ENCODE results near the gene KNSTRN. TPM values are rescaled to one million over a fixed set of nuclear protein-coding genes. Genes with fewer than 3 reads are reported as not detected.

KNSTRN gene
- total and polyA plus RNA-seq, 2 of the 8 experiments (the other 6 are each of a cell fraction or from before 2014, with no cell fraction given), result 25.1 to 79.4 TPM

DNA sequence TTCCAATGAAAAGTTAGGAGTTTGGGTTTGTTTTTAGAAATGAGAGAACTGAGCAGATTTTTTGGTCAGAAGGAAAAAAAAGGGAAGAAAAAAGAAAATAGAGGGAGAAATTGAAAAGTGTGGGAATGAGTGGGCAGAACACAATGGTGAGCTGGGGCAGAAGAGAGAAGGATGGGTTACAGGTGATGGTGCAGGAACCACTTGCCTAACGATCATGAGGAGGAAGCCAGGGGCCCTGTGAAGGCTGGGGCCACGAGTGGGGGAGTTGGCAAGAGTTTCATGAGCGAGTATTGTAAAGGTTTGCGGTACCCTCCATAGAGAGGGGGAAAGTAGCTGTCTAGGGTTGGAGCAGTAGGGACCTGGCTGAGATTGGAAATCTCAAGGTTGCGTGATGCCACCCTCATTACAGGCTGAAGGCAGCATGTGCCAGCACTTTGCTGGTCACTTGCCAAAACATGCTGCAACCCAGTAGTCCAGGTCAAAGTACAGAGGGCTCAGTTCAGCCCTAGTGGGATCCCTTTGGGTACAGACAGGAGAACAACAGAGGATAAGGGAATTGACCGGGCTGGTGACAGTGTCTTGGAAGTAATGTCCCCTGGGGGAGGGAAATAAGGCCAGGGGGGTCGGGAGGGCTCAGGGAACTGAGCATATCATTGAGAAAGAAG lies 29.7 kb downstream of the KNSTRN start:
- TF ChIP-seq USF2 (IDR thresholded peaks at IDR 0.05; ENCODE audit: low read length) (no peak), RXRA (IDR thresholded peaks at IDR 0.05; ENCODE audit: insufficient read depth, low read depth, low read length) (no peak), JUN (IDR thresholded peaks at IDR 0.05; ENCODE audit: low read depth, low read length) (no peak)
- CTCF ChIA-PET (ENCODE audit: partially characterized antibody), result interaction anchor here (4.3 to 16.2 kb wide), 3 partner anchors 9 to 72 kb away, joined by 17 to 184 read pairs (median 27); partner anchors contain the start of gene CCDC9B
- H2BK12ac ChIP-seq (ENCODE audit: low read depth, low read length), result no peak overlapping the region
- H3K36me3 ChIP-seq (ENCODE audit: control insufficient read depth in 2 of 4, insufficient read depth in 4 of 4, low read length in 3 of 4), result peaks cover 40 to 87% (median 75%) of the 10 kb centered on the region in 4 experiments
- H3K4me3 ChIP-seq (ENCODE audit: extremely low read depth in 1 of 4, insufficient read depth in 2 of 4, low read depth in 3 of 4, low read length in 4 of 4), result no peak overlapping the region
- H2AFZ ChIP-seq (ENCODE audit: low read length), result no peak overlapping the region
- H4K20me1 ChIP-seq (replicated peaks in 1 of 2; ENCODE audit: control insufficient read depth in 1 of 2, insufficient read depth in 2 of 2, low read length in 2 of 2), result peaks cover 0 to 10% of the 10 kb centered on the region in 2 experiments
- H3K56ac ChIP-seq (replicated peaks; ENCODE audit: insufficient read length, low read depth, low read length), result no peak overlapping the region
- no peak overlapping the region for H2AK5ac ChIP-seq (ENCODE audit: low read depth, low read length)
- DNase-seq (ENCODE audit: low read depth in 1 of 2, low spot score in 2 of 2) (no peak), FAIRE-seq (no peak)
- H3K9ac ChIP-seq (replicated peaks in 1 of 4; ENCODE audit: extremely low read depth in 1 of 4, low read depth in 3 of 4, low read length in 3 of 4), result no peak overlapping the region
- no peak overlapping the region for H3K14ac ChIP-seq (ENCODE audit: insufficient read length)
- H3K4ac ChIP-seq (replicated peaks; ENCODE audit: insufficient read length, low read depth, low read length), result no peak overlapping the region
- no peak overlapping the region for H3K18ac ChIP-seq (ENCODE audit: extremely low read depth, low read length)
- 91% methylated on average over 7 of the region's 7 CpGs; no CpG with 5 or more reads in 1 of the 2 experiments for WGBS, 2 experiments (ENCODE audit: extremely low coverage in 1 of 2, insufficient coverage in 1 of 2, insufficient read length in 1 of 2, insufficient replicate concordance in 2 of 2, low coverage in 1 of 2, low lambda C conversion rate in 2 of 2, missing lambda C conversion rate in 1 of 2)
- H4K8ac ChIP-seq (ENCODE audit: extremely low read depth, insufficient read depth, low read length), result no peak overlapping the region
- POLR2A ChIA-PET (ENCODE audit: partially characterized antibody), result interaction anchor here (0.8 to 1.5 kb wide), 5 partner anchors 9 to 42 kb away, joined by 3 to 5 read pairs (median 3); partner anchors contain the start of gene KNSTRN
- no peaks in the 10 kb centered on the region for H3K27me3 ChIP-seq (replicated peaks in 1 of 4; ENCODE audit: control insufficient read depth in 3 of 4, extremely low read depth in 1 of 4, insufficient read depth in 3 of 4, low read length in 3 of 4)
- H3K79me1 ChIP-seq (ENCODE audit: low read depth, low read length), result peaks cover 3% of the 10 kb centered on the region; the same call in 1 of the 2 replicates
- no peaks in the 10 kb centered on the region for H3K9me3 ChIP-seq (ENCODE audit: insufficient read depth in 2 of 2, low read depth in 1 of 2, low read length in 1 of 2)
- H2BK15ac ChIP-seq (ENCODE audit: low read length), result no peak overlapping the region
- no peak overlapping the region for H2BK20ac ChIP-seq (ENCODE audit: low read length)
- H3K4me2 ChIP-seq (ENCODE audit: insufficient read depth in 1 of 2, low read depth in 2 of 2, low read length in 2 of 2), result no peak overlapping the region
- no peak overlapping the region for H3K23ac ChIP-seq (ENCODE audit: insufficient read length)
- peaks cover 0 to 3% (median under 1%) of the 10 kb centered on the region in 4 experiments; a peak in 1 of 7 replicates for H3K4me1 ChIP-seq (replicated peaks in 1 of 4; ENCODE audit: control insufficient read depth in 3 of 4, insufficient read depth in 4 of 4, low read length in 3 of 4)
- H3K27ac ChIP-seq (ENCODE audit: low read depth, low read length), result no peak overlapping the region
- no peak overlapping the region for H2BK120ac ChIP-seq (replicated peaks; ENCODE audit: low read depth, low read length)
- H4K5ac ChIP-seq (ENCODE audit: insufficient read length, low read depth, low read length), result no peak overlapping the region
- no peaks in the 10 kb centered on the region for H3K23me2 ChIP-seq (ENCODE audit: low read depth, low read length)
- no peak overlapping the region for H2BK5ac ChIP-seq (ENCODE audit: low read depth, low read length)
- peaks cover 0 to 9% of the 10 kb centered on the region in 2 experiments; a peak in 2 of 4 replicates for H3K79me2 ChIP-seq (ENCODE audit: control insufficient read depth in 1 of 2, insufficient read depth in 2 of 2, low read length in 2 of 2)
- no peak overlapping the region for H4K91ac ChIP-seq (replicated peaks; ENCODE audit: insufficient read length, low read length)

Measured in H1 (cell line).